ENCODE measurements around the gene PRKCE. TPM values are rescaled to one million over a fixed set of nuclear protein-coding genes. Genes with fewer than 3 reads are reported as not detected.

The PRKCE gene
- total and polyA plus RNA-seq, 2 of the 8 experiments (the other 6 are each of a cell fraction or from before 2014, with no cell fraction given): 0.54 to 2.1 TPM

DNA sequence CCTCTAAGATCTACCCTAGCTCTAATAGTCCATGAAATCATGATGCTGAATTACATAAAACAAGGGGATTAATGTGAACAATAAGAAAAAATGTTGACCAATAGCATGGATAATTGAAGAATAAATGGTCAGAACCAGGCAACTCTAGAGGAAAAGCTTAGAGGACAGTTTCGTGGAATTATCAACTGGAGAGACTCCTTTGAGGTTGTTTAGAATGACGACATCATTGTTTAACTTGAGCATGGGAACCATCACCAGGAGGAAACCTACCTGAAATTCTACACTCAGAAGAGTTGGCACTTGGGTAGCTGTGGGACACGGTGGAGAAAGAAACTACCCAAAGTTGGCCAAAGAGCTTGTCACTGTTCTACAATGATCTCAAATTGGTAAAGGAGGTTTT is 466.5 kb downstream of the PRKCE start:
- Histone ChIP-seq H3K18ac (ENCODE audit: extremely low read depth, low read length) (no peak overlapping the region), H3K79me2 (ENCODE audit: control insufficient read depth in 1 of 2, insufficient read depth in 2 of 2, low read length in 2 of 2) (no peaks in the 10 kb centered on the region), H3K27me3 (replicated peaks in 1 of 4; ENCODE audit: control insufficient read depth in 3 of 4, extremely low read depth in 1 of 4, insufficient read depth in 3 of 4, low read length in 3 of 4) (no peaks in the 10 kb centered on the region), H2BK12ac (ENCODE audit: low read depth, low read length) (no peak overlapping the region), H3K14ac (ENCODE audit: insufficient read length) (no peak overlapping the region), H2BK15ac (ENCODE audit: low read length) (no peak overlapping the region), H4K5ac (ENCODE audit: insufficient read length, low read depth, low read length) (no peak overlapping the region), H2BK5ac (ENCODE audit: low read depth, low read length) (no peak overlapping the region), H3K23me2 (ENCODE audit: low read depth, low read length) (no peaks in the 10 kb centered on the region), H3K4me2 (ENCODE audit: insufficient read depth in 1 of 2, low read depth in 2 of 2, low read length in 2 of 2) (no peak overlapping the region), H4K20me1 (replicated peaks in 1 of 2; ENCODE audit: control insufficient read depth in 1 of 2, insufficient read depth in 2 of 2, low read length in 2 of 2) (no peaks in the 10 kb centered on the region), H3K36me3 (ENCODE audit: control insufficient read depth in 2 of 4, insufficient read depth in 4 of 4, low read length in 3 of 4) (no peaks in the 10 kb centered on the region), H3K4me3 (ENCODE audit: extremely low read depth in 1 of 4, insufficient read depth in 2 of 4, low read depth in 3 of 4, low read length in 4 of 4) (no peak overlapping the region), H2AK5ac (ENCODE audit: low read depth, low read length) (no peak overlapping the region), H3K9me3 (ENCODE audit: insufficient read depth in 2 of 2, low read depth in 1 of 2, low read length in 1 of 2) (no peaks in the 10 kb centered on the region), H2AFZ (ENCODE audit: low read length) (no peak overlapping the region), H3K79me1 (ENCODE audit: low read depth, low read length) (no peaks in the 10 kb centered on the region), H2BK20ac (ENCODE audit: low read length) (no peak overlapping the region), H3K27ac (ENCODE audit: low read depth, low read length) (no peak overlapping the region), H4K91ac (replicated peaks; ENCODE audit: insufficient read length, low read length) (no peak overlapping the region), H3K4ac (replicated peaks; ENCODE audit: insufficient read length, low read depth, low read length) (no peak overlapping the region), H2BK120ac (replicated peaks; ENCODE audit: low read depth, low read length) (no peak overlapping the region), H3K4me1 (replicated peaks in 1 of 4; ENCODE audit: control insufficient read depth in 3 of 4, insufficient read depth in 4 of 4, low read length in 3 of 4) (peaks cover 0 to 2% (median 0%) of the 10 kb centered on the region in 4 experiments; a peak in 2 of 7 replicates), H3K23ac (ENCODE audit: insufficient read length) (no peak overlapping the region), H3K56ac (replicated peaks; ENCODE audit: insufficient read length, low read depth, low read length) (no peak overlapping the region), H3K9ac (replicated peaks in 1 of 4; ENCODE audit: extremely low read depth in 1 of 4, low read depth in 3 of 4, low read length in 3 of 4) (no peak overlapping the region), H4K8ac (ENCODE audit: extremely low read depth, insufficient read depth, low read length) (no peak overlapping the region)
- ChIA-PET CTCF (ENCODE audit: partially characterized antibody) (interaction anchor here (0.7 to 2.1 kb wide), 4 partner anchors 18 to 177 kb away, joined by 3 to 5 read pairs (median 3); no protein-coding TSS in a partner anchor), POLR2A (ENCODE audit: partially characterized antibody) (no interaction called here)
- FAIRE-seq (no peak), DNase-seq (ENCODE audit: low read depth in 1 of 2, low spot score in 2 of 2) (no peak)
- no peak for TF ChIP-seq SP1 (IDR thresholded peaks at IDR 0.05; ENCODE audit: low read depth, low read length)
- TF ChIP-seq POLR2A (IDR thresholded peaks at IDR 0.05; ENCODE audit: control extremely low read depth in 1 of 2, low read depth in 2 of 2, low read length in 2 of 2): no peak
- TF ChIP-seq, protein P1, sequence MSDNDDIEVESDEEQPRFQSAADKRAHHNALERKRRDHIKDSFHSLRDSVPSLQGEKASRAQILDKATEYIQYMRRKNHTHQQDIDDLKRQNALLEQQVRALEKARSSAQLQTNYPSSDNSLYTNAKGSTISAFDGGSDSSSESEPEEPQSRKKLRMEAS (IDR thresholded peaks at IDR 0.05): no peak
- no peak for TF ChIP-seq ATF2 (IDR thresholded peaks at IDR 0.05; ENCODE audit: low read length)
- TF ChIP-seq RAD21 (IDR thresholded peaks at IDR 0.05 in 1 of 2, conservative IDR thresholded peaks at IDR 0.05 in 1 of 2; ENCODE audit: low read depth in 2 of 2, low read length in 2 of 2): no peak
- TF ChIP-seq ATF3 (IDR thresholded peaks at IDR 0.05; ENCODE audit: insufficient read depth, low read depth, low read length): no peak
- no peak for TF ChIP-seq GTF2F1 (IDR thresholded peaks at IDR 0.05; ENCODE audit: borderline replicate concordance, low read depth, low read length)
- no peak for TF ChIP-seq POU5F1 (IDR thresholded peaks at IDR 0.05; ENCODE audit: low read depth, low read length)
- no peak for TF ChIP-seq JUN (IDR thresholded peaks at IDR 0.05; ENCODE audit: low read depth, low read length)
- no peak for TF ChIP-seq BACH1 (IDR thresholded peaks at IDR 0.05; ENCODE audit: low read length)
- TF ChIP-seq TCF12 (IDR thresholded peaks at IDR 0.05; ENCODE audit: low read depth, low read length): no peak
- no peak for TF ChIP-seq HDAC6 (IDR thresholded peaks at IDR 0.05; ENCODE audit: low read depth, low read length)
- no peak for TF ChIP-seq BCL11A (IDR thresholded peaks at IDR 0.05; ENCODE audit: low read depth in 2 of 2, low read length in 2 of 2)
- 89% methylated on average over 3 of the region's 3 CpGs; no CpG with 5 or more reads in 1 of the 2 experiments for WGBS, 2 experiments (ENCODE audit: extremely low coverage in 1 of 2, insufficient coverage in 1 of 2, insufficient read length in 1 of 2, insufficient replicate concordance in 2 of 2, low coverage in 1 of 2, low lambda C conversion rate in 2 of 2, missing lambda C conversion rate in 1 of 2)
